HepG2 (cell line): Measurements from ENCODE around the gene NUCB1. TPM values are rescaled to one million over a fixed set of nuclear protein-coding genes. Genes with fewer than 3 reads are reported as not detected.

Experiments used
- FOXA3 ChIP-seq: IDR thresholded peaks from 2 replicates; pipeline ENCODE4 v1.6.1; 2016; ENCODE audit warnings: missing genetic modification reagents, missing compliant biosample characterization
- GLMP ChIP-seq: sonication (generic); formaldehyde crosslinking; IDR thresholded peaks from 2 replicates; pipeline ENCODE4 v1.9.0; 2021; ENCODE audit warnings: missing genetic modification reagents, mild to moderate bottlenecking, borderline replicate concordance
- HHEX ChIP-seq: IDR thresholded peaks from 2 replicates; pipeline ENCODE4 v1.6.1; 2016; ENCODE audit warnings: control low read depth
- HNRNPL ChIP-seq: fragments of 200-400 bp; formaldehyde crosslinking; IDR thresholded peaks from 2 replicates; pipeline ENCODE4 v1.6.1; 2017; ENCODE audit warnings: mild to moderate bottlenecking, low read depth, low read length
- PLRG1 ChIP-seq: fragments of 450-650 bp; conservative IDR thresholded peaks from 2 replicates; pipeline ENCODE4 v1.6.1; 2016
- PPARG ChIP-seq: conservative IDR thresholded peaks from 2 replicates; pipeline ENCODE4 v1.6.1; 2016; ENCODE audit warnings: missing biosample characterization, missing genetic modification reagents
- RELA ChIP-seq: sonication (generic); formaldehyde crosslinking; IDR thresholded peaks from 2 replicates; pipeline ENCODE4 v1.4.0; 2020; ENCODE audit warnings: missing genetic modification reagents
- ZNF136 ChIP-seq: sonication (generic); formaldehyde crosslinking; IDR thresholded peaks from 2 replicates; pipeline ENCODE4 v1.8.1; 2022; ENCODE audit warnings: low read depth, mild to moderate bottlenecking, moderate library complexity, missing genetic modification reagents
- ZNF256 ChIP-seq: sonication (generic); formaldehyde crosslinking; conservative IDR thresholded peaks from 2 replicates; pipeline ENCODE4 v1.4.0; 2020; ENCODE audit warnings: missing genetic modification reagents
- ZNF407 ChIP-seq: sonication (generic); formaldehyde crosslinking; IDR thresholded peaks from one replicate; pipeline ENCODE4 v1.5.1; 2020; ENCODE audit warnings: mild to moderate bottlenecking, missing genetic modification reagents; ENCODE audit errors: not compliant biosample characterization
- ZNF609 ChIP-seq: sonication (generic); formaldehyde crosslinking; IDR thresholded peaks from 2 replicates; pipeline ENCODE4 v1.4.0; 2020; ENCODE audit warnings: mild to moderate bottlenecking, missing genetic modification reagents, borderline replicate concordance
- ZNF709 ChIP-seq: sonication (generic); formaldehyde crosslinking; IDR thresholded peaks from 2 replicates; pipeline ENCODE4 v1.5.0; 2020; ENCODE audit warnings: mild to moderate bottlenecking, missing genetic modification reagents
- ZNF891 ChIP-seq: sonication (generic); formaldehyde crosslinking; IDR thresholded peaks from 2 replicates; pipeline ENCODE4 v1.5.0; 2020; ENCODE audit warnings: mild to moderate bottlenecking, missing genetic modification reagents
- polyA plus RNA-seq, 8 experiments: library from polyadenylated mRNA; depleted of rRNA in 3 of 8; stranded (reverse) in 7 of 8; unstranded in 1 of 8; fragments of >200 nt; fragmentation: Illumina TruSeq in 4 of 8; extraction: Trizol in 4 of 8; gene quantifications; 2 replicates each; pipeline versions ENCODE4 v1.2.1 to v1.2.3, GENCODE V29; 2011 to 2016; ENCODE audit warnings: low read depth in 4 of 8, missing spikeins in 1 of 8, mixed read lengths in 1 of 8; ENCODE audit not compliant: insufficient read depth in 1 of 8
- total RNA-seq, 5 experiments: library from RNA; depleted of rRNA; stranded (reverse); fragments of >200 nt; fragmentation: Illumina TruSeq; extraction: Trizol; gene quantifications; 2 replicates each; pipeline ENCODE4 v1.2.3, GENCODE V29; 2016; ENCODE audit warnings: low read depth in 1 of 5

NUCB1 gene
- total and polyA plus RNA-seq, 2 of the 13 experiments (the other 11 are each of a cell fraction or from before 2014, with no cell fraction given): 82.3 to 106 TPM

GRCh38 chr19:48965040-48965805, 65.1 kb downstream of the NUCB1 start, which contains the start of gene FTL (continued):
- TF ChIP-seq ZNF407 (CRISPR knock-in tag) (peak; percentile 69), GLMP (CRISPR knock-in tag) (no peak), ZNF891 (CRISPR knock-in tag) (peak; percentile 46), HHEX (CRISPR knock-in tag) (no peak), PPARG (CRISPR knock-in tag) (peak; percentile 40; the same call in 1 of the 2 replicates), ZNF256 (CRISPR knock-in tag) (peak; percentile 96), PLRG1 (no peak), ZNF609 (CRISPR knock-in tag) (peak; percentile 65), HNRNPL (peak; percentile 86; the same call in 1 of the 2 replicates), RELA (CRISPR knock-in tag) (no peak), ZNF709 (CRISPR knock-in tag) (peak; percentile 71; the same call in 1 of the 2 replicates), FOXA3 (peak; percentile 62; the same call in 1 of the 2 replicates), ZNF136 (CRISPR knock-in tag) (no peak)
